ENCODE results near the gene COMMD3. TPM values are rescaled to one million over a fixed set of nuclear protein-coding genes. Genes with fewer than 3 reads are reported as not detected.

The COMMD3 gene
- total RNA-seq, 1 experiment from 2014 or later, result 2.4 TPM

DNA sequence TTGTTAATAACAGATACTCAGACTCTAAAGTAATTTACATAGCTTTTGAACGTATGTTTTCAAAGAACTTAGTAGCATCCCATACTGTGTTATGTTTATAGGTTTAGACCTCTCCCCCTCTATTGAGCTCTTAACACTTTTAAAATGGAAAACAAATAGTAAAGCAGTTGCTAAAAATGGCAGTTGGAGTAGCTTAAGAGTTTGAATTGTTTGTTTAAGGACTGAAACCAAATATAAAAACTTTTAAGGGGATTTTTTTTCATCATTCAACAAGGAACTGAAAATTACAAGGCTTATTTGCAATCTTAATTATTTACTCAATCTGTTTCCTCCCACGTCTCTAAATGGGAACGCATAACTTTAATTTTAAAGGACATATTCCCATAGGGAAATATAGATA lies 27.5 kb downstream of the COMMD3 start:
- no peak overlapping the region for H2BK5ac ChIP-seq (ENCODE audit: insufficient read length, low read length)
- no peak overlapping the region for H3K14ac ChIP-seq (ENCODE audit: insufficient read depth, low read length)
- peaks cover 4 to 13% of the 10 kb centered on the region in 2 experiments for H3K4me1 Mint-ChIP-seq
- H3K79me1 ChIP-seq (ENCODE audit: insufficient read depth, low read depth, low read length, poor library complexity, severe bottlenecking), result no peaks in the 10 kb centered on the region
- peaks cover 0 to 5% of the 10 kb centered on the region in 2 experiments; a peak in 3 of 5 replicates for H3K9me3 Mint-ChIP-seq
- peaks cover 57% of the 10 kb centered on the region for H3K27me3 ChIP-seq (ENCODE audit: insufficient read depth, low read length)
- H3K4ac ChIP-seq (ENCODE audit: low read depth, low read length), result no peak overlapping the region
- H2BK12ac ChIP-seq (ENCODE audit: insufficient read length, low read depth, low read length), result no peak overlapping the region
- H3K23ac ChIP-seq (ENCODE audit: insufficient read length, low read depth, low read length), result no peak overlapping the region
- H2BK120ac ChIP-seq (ENCODE audit: low read depth, low read length, poor library complexity, severe bottlenecking), result no peak overlapping the region
- DNase-seq, result no peak
- H3K23me2 ChIP-seq (ENCODE audit: insufficient read length, low read depth, low read length, poor library complexity, severe bottlenecking), result peaks cover 18% of the 10 kb centered on the region
- no peak overlapping the region for H2BK15ac ChIP-seq (ENCODE audit: low read depth, low read length)
- H4K20me1 ChIP-seq (ENCODE audit: control insufficient read depth, insufficient read depth, insufficient read length), result no peaks in the 10 kb centered on the region
- no peak overlapping the region for H3K18ac ChIP-seq (ENCODE audit: insufficient read length, low read depth, low read length)
- H3K9ac ChIP-seq (ENCODE audit: extremely low read depth, insufficient read length, low read length), result no peak overlapping the region
- H3K79me2 ChIP-seq (ENCODE audit: insufficient read depth, low read length), result no peaks in the 10 kb centered on the region
- H3K27ac Mint-ChIP-seq, result no peak overlapping the region
- H2AFZ ChIP-seq (ENCODE audit: low read length), result no peak overlapping the region
- H3K27ac ChIP-seq (ENCODE audit: insufficient read length, low read depth, low read length), result no peak overlapping the region
- H2AK5ac ChIP-seq (ENCODE audit: insufficient read length, low read length), result no peak overlapping the region
- TF ChIP-seq, protein P1, sequence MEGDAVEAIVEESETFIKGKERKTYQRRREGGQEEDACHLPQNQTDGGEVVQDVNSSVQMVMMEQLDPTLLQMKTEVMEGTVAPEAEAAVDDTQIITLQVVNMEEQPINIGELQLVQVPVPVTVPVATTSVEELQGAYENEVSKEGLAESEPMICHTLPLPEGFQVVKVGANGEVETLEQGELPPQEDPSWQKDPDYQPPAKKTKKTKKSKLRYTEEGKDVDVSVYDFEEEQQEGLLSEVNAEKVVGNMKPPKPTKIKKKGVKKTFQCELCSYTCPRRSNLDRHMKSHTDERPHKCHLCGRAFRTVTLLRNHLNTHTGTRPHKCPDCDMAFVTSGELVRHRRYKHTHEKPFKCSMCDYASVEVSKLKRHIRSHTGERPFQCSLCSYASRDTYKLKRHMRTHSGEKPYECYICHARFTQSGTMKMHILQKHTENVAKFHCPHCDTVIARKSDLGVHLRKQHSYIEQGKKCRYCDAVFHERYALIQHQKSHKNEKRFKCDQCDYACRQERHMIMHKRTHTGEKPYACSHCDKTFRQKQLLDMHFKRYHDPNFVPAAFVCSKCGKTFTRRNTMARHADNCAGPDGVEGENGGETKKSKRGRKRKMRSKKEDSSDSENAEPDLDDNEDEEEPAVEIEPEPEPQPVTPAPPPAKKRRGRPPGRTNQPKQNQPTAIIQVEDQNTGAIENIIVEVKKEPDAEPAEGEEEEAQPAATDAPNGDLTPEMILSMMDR (conservative IDR thresholded peaks at IDR 0.05), result no peak
- peaks cover 4% of the 10 kb centered on the region; the same call in 1 of the 2 replicates for H3K4me1 ChIP-seq (ENCODE audit: insufficient read depth, low read length)
- no peak overlapping the region for H4K91ac ChIP-seq (ENCODE audit: insufficient read length, low read depth, low read length)
- no peak overlapping the region for H3T11ph ChIP-seq (ENCODE audit: low read length)
- no peaks in the 10 kb centered on the region; a peak in 1 of 7 replicates for H3K36me3 Mint-ChIP-seq (ENCODE audit: insufficient read depth in 1 of 3, low read depth in 3 of 3)
- peaks cover 97% of the 10 kb centered on the region for H3K27me3 Mint-ChIP-seq (ENCODE audit: low read depth)
- no peak overlapping the region for H3K56ac ChIP-seq (ENCODE audit: insufficient read length, low read depth, low read length)
- no peak overlapping the region for H3K4me3 Mint-ChIP-seq
- WGBS (ENCODE audit: extremely low coverage, insufficient read length, low lambda C conversion rate), result no CpG with 5 or more reads among the region's 3 CpGs
- H3K9me3 ChIP-seq (ENCODE audit: control insufficient read depth, low read depth, low read length), result no peaks in the 10 kb centered on the region
- no peak overlapping the region for H2BK20ac ChIP-seq (ENCODE audit: low read depth, low read length, poor library complexity, severe bottlenecking)
- H4K5ac ChIP-seq (ENCODE audit: insufficient read length, low read depth, low read length), result no peak overlapping the region
- H3K4me2 ChIP-seq (ENCODE audit: insufficient read depth, insufficient read length, low read length), result no peak overlapping the region
- H4K8ac ChIP-seq (replicated peaks; ENCODE audit: insufficient read length, low read depth, low read length), result no peak overlapping the region

All from H9 (cell line).